Superior temporal gyrus (tissue), 1 donor: ENCODE measurements around the gene SMTNL1.

Source experiments
- DNase-seq: peaks from one replicate; pipeline ENCODE4 v3.0.0-alpha.2; 2016; ENCODE audit errors: extremely low spot score

SMTNL1 gene

GRCh38 chr11:57536947-57537619, at the start of gene SMTNL1:
TSS of gene SMTNL1 (plus strand) at chr11:57537595. CDS start at chr11:57542643, 5,048 bp downstream.
- no peak for DNase-seq

GRCh38 chr11:57487920-57488659, 49.3 kb upstream of the SMTNL1 start:
- DNase-seq: no peak

- DNase-seq: no peak
Measured at GRCh38 chr11:57490456-57491248, 46.7 kb upstream of the SMTNL1 start.

DNA sequence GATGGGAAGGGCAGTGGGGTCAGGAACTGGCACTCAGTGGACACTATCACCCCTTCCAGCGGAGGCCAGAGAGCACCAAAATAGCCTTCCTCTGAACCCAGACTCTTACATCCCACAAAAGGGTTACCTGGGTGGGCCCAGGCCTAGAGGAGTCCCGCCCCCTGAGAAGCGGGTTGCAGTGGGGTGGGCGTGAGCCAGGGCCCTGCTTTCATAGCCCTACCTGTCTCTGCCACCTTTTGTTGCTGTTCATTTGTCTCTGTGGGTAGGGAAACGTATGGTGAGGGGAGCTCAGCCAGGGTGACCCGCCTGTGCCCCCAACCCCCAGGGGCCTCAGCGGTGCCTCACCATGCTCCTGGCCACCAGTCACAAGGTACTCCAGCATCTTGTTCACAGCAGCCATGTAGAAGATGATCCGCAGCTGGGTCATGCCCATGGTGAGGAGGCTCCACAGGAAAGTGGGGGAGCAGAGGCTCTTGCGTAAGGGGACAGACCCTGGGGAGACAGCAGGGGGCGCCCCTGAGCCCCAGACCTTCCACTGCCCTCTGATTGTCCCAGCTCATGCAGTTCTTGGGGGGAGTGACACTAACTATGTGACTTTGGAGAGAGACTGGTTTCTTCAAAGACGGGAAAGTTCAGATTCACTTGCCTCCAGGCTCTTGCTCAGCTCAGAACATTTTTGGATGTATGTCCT, 45.9 kb upstream of the SMTNL1 start:
- DNase-seq: no peak

GRCh38 chr11:57493507-57494503, 43.6 kb upstream of the SMTNL1 start:
- DNase-seq: peak; percentile 46

- DNase-seq: no peak
Measured at GRCh38 chr11:57496109-57496820, 41.1 kb upstream of the SMTNL1 start.

DNA sequence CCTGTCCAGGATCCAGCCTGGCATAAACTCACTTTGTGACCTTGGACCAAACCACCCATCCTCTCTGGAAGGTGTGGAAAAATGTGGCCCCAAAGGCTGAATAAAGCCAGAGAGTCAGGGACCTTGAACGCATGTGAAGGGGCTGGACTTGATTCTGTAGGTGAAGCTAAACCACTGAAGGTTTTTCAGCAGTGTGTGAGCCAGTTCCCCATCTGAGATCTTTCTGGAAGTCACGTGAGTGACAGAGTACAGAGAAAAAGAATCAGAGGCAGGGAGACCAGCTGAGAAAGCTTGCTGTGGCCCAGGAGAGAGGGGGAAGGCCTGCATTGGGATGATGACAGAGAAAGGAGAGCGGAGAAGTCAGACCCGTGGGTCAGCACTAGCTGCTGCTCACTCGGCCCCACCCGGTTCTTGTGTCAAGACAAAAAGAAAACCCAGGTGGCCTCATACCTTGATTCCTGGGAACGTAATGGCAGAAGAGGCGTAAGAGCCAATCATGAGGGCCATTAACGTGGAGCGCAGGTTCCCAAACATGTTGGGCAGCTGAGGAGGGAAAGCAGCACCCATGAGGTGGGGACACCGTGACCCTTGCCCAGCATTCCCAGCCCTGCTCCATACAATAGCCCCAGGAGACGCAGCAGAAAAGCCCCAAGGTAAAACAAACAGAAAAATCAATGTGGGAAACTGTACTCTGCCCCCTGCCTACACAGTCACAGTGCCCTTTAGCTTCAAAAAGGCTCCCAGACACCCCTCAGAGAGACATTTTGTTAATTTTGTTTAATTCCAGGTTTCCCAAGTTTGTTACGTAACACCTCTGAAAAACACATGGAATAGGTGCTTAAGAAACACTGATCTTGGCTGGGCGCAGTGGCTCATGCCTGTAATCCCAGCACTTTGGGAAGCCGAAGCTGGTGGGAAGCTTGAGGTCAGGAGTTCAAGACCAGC, 39.8 kb upstream of the SMTNL1 start:
- DNase-seq: no peak

DNA sequence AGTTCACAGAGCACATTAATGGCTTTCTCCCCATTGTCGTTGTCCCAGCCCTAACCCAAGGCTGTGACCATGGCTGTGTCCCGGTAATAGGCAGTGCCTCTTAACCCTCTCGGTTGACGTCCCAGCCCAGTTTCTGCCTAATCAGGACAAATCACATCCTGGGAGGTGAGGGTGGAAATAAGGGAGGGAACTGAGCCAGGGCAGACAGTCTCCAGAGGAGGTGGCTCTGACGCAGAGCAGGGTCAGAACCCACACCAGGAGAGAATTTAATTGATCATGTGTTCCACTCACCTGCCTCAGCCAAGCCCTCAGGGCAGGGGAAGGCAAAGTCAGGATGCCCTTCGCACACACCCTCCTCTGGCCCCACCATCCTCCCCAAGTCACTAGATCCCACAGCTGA, 38.9 kb upstream of the SMTNL1 start:
- DNase-seq: no peak

DNA sequence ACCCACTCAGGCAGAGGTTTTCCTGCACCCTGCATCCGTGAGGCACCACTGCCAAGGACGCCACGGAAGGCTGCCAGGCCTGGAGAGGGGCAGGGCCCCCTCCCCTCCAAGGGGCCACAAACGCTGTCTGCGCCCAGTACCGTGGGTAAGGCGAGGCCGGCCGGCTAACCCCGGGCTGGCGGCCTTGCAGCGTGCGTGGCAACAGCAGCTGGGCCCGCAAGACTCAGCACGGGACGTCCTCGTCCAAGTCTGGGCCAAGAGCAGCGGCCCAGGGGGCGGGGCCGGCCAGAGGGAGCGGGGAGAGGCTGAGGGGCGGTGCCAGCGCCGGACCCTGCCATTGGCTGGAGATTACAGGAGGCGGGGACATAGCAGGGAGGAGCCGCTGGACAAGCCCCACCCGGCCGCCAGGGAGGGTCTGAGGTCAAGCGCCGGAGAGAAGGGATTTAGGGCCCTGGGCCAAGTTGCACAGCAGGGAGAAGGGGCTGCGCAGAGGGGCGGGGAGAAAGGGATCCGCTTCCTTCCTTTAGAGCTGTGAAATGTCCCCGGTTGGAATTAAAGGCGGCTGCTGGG, 37.9 kb upstream of the SMTNL1 start:
- DNase-seq: peak; percentile 92

DNA sequence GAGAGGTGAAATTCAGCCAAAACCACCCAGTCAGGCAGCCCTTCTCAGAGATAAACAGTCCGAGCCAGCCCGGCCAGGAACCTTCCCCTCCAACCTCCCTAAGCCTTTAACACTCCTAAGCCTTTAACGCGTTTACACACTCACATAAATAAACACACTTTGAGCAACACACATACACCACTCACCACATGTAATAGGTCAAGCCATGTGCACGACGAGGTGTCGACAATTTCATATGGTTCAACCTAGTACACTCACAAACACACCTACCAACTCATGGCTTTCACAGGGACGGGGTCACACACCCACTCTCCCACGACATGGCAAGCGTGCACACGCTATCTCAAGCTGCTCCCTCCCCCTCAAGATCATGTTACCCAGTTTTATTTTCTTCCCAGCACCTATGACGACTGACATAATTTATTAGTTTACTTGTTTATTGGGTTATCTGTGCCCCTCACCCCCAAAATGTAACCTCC, 37.4 kb upstream of the SMTNL1 start:
- DNase-seq: no peak

DNA sequence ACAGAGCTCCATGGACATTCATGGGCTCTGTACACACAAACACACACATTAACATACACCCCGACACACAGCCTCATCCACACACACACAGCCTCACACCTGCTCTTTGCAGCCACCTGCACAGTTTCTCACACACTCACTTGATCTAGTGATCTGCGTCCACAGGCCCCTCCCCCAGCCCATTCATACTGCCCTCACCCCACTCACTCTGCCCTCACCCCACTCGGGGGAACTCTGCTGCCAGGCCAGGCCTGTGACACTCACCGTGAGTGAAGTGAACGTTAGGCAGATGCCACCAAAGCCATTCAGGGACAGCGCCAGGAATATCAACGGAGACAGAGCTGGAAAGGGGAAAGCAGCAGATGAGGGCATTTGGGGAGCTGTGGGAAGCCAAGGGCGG, 36.9 kb upstream of the SMTNL1 start:
- DNase-seq: no peak

GRCh38 chr11:57500926-57501325, 36.5 kb upstream of the SMTNL1 start:
- no peak for DNase-seq

DNA sequence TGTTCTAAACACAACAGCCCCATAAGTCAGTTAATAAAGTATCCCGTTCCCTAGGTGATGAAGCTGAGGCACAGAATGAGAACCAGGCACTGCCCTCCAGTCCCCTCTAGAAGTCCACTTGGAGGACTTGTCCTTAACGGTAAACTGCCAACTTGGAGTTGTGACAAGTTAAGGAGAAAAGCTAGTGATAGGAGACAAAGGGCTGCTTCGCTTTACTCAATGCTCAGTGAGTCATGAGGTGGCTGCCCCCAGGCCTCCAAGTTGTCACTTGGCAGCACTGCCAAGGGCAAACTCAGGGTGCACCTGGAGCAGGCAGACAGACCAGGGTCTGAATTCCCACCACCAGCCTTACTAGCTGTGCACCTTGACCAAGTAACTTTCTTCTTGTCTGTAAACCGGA, 35.4 kb upstream of the SMTNL1 start:
- no peak for DNase-seq

- DNase-seq: no peak
Measured at GRCh38 chr11:57502376-57502775, 35.0 kb upstream of the SMTNL1 start.

GRCh38 chr11:57502870-57503269, 34.5 kb upstream of the SMTNL1 start:
- no peak for DNase-seq

DNA sequence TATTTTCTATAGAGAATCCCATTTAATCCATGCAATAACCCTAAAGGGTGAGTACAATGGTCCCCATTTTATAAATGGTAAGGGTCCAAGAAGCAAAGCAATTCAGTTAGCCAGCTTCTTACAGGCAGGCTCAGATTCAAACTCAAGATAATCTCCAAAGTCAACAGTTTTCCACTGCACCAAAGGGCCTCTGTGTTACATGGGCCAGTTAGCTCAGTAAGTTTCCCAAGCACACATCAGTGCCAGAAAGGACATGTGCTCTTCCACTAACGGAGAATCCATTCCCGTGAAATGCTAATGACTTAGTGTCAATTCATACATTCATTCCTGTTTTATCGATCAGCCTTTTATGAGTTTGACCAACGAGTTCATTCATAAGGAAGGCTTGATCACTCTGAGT, 32.9 kb upstream of the SMTNL1 start:
- no peak for DNase-seq

GRCh38 chr11:57506522-57506921, 30.9 kb upstream of the SMTNL1 start:
- DNase-seq: no peak

DNA sequence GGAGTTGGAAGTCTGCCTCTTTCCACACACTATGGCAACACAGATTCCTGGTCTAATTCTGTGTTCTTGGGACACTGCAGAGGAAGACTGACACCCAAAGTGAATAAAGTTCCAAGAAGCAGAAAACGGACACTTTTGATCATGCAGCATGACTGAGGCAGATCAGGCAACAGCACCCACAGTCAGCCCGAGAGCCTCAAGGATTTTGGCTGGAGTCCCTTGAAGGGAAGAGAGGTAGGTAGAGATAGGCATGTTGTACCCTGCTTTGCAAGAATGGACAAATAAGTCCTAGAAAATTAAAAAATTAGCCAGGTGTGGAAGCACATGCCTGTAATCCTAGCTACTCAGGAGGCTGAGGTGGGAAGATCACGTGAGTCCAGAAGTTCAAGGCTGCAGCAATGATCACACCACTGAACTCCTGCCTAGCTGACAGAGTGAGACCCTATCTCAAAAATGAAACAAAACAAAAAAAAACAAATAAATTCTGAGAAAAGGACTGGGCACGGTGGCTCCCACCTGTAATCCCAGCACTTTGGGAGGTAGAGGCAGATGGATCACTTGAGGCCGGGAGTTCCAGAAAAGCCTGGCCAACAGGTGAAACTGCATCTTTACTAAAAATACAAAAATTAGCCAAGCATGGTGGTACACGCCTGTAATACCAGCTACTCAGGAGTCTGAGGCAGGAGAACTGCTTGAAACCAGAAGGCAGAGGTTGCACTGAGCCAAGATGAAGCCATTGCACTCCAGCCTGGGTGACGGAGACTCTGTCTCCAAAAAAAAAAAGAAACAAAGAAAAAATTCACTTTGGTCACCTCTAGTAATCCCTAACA, 28.8 kb upstream of the SMTNL1 start:
- no peak for DNase-seq
